Esophagus squamous epithelium (tissue), 5 donors: Measurements from ENCODE around the gene ADORA2A. TPM values are rescaled to one million over a fixed set of nuclear protein-coding genes. Genes with fewer than 3 reads are reported as not detected.

Source experiments
- DNase-seq: peaks from one replicate; lab custom pipeline; 2025; lab: John Stamatoyannopoulos, UW
- H3K27ac ChIP-seq, 4 donors: fragments of 200-600 bp; sonication (generic); one replicate each; pipeline ENCODE4 v1.5.1; 2016 to 2019; ENCODE audit warnings: mild to moderate bottlenecking in 1 of 4
- H3K27me3 ChIP-seq, 4 donors: fragments of 200-600 bp; sonication (generic); 1 replicate in 3 of 4; 2 replicates in 1 of 4; pipeline versions ENCODE4 v1.5.1 to v1.6.0; 2017 to 2021; ENCODE audit warnings: antibody characterized with exemption in 1 of 4
- H3K36me3 ChIP-seq, 3 donors: fragments of 200-600 bp; sonication (generic); one replicate each; pipeline ENCODE4 v1.5.1; 2016 to 2019
- H3K4me1 ChIP-seq, 3 donors: fragments of 200-600 bp; sonication (generic); one replicate each; pipeline ENCODE4 v1.5.1; 2017 to 2019
- H3K4me3 ChIP-seq, 4 donors: fragments of 200-600 bp; sonication (generic); 1 replicate in 3 of 4; 2 replicates in 1 of 4; pipeline ENCODE4 v1.5.1; 2016 to 2019; ENCODE audit warnings: mild to moderate bottlenecking in 2 of 4, moderate library complexity in 1 of 4
- H3K9me3 ChIP-seq, 3 donors: fragments of 200-600 bp; sonication (generic); one replicate each; pipeline ENCODE4 v1.5.1; 2016 to 2019
- POLR2A ChIP-seq, 4 donors: fragments of 450-650 bp; IDR thresholded peaks; one replicate each; pipeline ENCODE4 v1.6.1; 2017; ENCODE audit warnings: antibody characterized with exemption in 4 of 4, mild to moderate bottlenecking in 4 of 4, moderate library complexity in 3 of 4
- WGBS, 2 donors: methylation state at CpG; one replicate each; pipeline ENCODE4 v1.1.5; 2018; 5-methylcytosine and 5-hydroxymethylcytosine counted together
- intact Hi-C: fragments of 100-400 bp; cut with DNase I; formaldehyde crosslinking; loops from one replicate; pipeline ENCODE4 v1.15.0; 2022
- total RNA-seq, 4 donors: library from RNA; depleted of rRNA; stranded (reverse); fragments of >200 nt; gene quantifications; one replicate each; pipeline ENCODE4 v1.1.0, GENCODE V29; 2016
- TF ChIP-seq, protein P1 (sequence below), 6 experiments: fragments of 450-650 bp in 4 of 6; fragments of 200-600 bp in 2 of 6; sonication (generic) in 2 of 6; IDR thresholded peaks; one replicate each; pipeline ENCODE4 v1.5.1; 2016 to 2019; ENCODE audit warnings: antibody characterized with exemption in 6 of 6, mild to moderate bottlenecking in 4 of 6, moderate library complexity in 4 of 6
- donor health status: DM: yes; HTN: yes; CAD: no.

The ADORA2A gene
- total RNA-seq, 4 donors from 2014 or later: 1.0 to 4.0 (median 2.4) TPM

DNA sequence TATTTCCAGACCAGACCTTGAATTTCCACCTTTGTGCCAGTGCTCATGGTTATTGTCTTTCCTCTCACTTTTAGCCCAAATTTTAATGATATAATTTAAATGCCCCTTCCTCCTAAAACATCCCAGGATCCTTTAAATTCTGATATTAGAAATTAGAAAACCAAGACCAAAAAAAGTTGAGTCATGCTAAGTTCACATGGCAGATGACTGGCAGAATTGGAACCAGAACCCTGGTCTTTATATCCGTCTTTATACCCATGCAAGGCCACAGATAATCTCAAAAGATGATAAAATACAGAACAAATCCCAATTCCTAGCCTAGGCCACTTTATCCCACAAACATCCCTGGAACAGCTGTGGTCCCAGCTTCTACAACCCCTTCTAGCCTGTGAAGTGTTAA, 26.5 kb downstream of the ADORA2A start:
- no peak overlapping the region for H3K4me3 ChIP-seq
- TF ChIP-seq, protein P1, sequence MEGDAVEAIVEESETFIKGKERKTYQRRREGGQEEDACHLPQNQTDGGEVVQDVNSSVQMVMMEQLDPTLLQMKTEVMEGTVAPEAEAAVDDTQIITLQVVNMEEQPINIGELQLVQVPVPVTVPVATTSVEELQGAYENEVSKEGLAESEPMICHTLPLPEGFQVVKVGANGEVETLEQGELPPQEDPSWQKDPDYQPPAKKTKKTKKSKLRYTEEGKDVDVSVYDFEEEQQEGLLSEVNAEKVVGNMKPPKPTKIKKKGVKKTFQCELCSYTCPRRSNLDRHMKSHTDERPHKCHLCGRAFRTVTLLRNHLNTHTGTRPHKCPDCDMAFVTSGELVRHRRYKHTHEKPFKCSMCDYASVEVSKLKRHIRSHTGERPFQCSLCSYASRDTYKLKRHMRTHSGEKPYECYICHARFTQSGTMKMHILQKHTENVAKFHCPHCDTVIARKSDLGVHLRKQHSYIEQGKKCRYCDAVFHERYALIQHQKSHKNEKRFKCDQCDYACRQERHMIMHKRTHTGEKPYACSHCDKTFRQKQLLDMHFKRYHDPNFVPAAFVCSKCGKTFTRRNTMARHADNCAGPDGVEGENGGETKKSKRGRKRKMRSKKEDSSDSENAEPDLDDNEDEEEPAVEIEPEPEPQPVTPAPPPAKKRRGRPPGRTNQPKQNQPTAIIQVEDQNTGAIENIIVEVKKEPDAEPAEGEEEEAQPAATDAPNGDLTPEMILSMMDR (IDR thresholded peaks at IDR 0.05): no peak
- TF ChIP-seq POLR2A (IDR thresholded peaks at IDR 0.05): no peak
- intact Hi-C loops: no loop called here
- 73 to 75% methylated on average over 1 of the region's 1 CpG for WGBS, 2 donors
- H3K36me3 ChIP-seq: no peaks in the 10 kb centered on the region
- H3K4me1 ChIP-seq: no peaks in the 10 kb centered on the region
- peaks cover 0 to 3% (median 3%) of the 10 kb centered on the region in 3 donors for H3K9me3 ChIP-seq
- H3K27me3 ChIP-seq: no peaks in the 10 kb centered on the region
- no peak overlapping the region for H3K27ac ChIP-seq
- DNase-seq: no peak

DNA sequence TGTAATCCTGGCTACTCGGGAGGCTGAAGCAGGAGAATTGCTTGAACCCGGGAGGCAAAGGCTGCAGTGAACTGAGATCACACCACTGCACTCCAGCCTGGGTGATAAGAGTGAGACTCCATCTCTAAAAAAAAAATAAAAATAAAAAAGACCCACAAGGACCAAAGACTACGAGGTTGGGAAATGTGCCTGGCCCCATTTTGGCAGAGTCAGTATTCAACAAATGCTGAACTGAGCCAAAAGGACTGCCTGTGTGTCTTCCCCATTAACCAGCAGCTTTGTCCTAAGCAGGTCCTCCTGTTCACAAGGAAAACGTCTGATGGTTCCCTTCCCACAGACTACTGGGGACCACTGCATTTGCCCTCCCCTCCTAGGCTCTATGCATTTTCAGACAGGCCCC, 27.6 kb downstream of the ADORA2A start:
- Histone ChIP-seq H3K9me3 (peaks cover 0 to 3% (median 3%) of the 10 kb centered on the region in 3 donors), H3K4me3 (no peak overlapping the region), H3K27ac (no peak overlapping the region), H3K36me3 (no peaks in the 10 kb centered on the region), H3K27me3 (no peaks in the 10 kb centered on the region), H3K4me1 (no peaks in the 10 kb centered on the region)
- no peak for TF ChIP-seq POLR2A (IDR thresholded peaks at IDR 0.05)
- TF ChIP-seq, protein P1 (IDR thresholded peaks at IDR 0.05): no peak
- WGBS, 2 donors: 72 to 75% methylated on average over 4 of the region's 4 CpGs
- DNase-seq: no peak
- intact Hi-C loops: no loop called here

DNA sequence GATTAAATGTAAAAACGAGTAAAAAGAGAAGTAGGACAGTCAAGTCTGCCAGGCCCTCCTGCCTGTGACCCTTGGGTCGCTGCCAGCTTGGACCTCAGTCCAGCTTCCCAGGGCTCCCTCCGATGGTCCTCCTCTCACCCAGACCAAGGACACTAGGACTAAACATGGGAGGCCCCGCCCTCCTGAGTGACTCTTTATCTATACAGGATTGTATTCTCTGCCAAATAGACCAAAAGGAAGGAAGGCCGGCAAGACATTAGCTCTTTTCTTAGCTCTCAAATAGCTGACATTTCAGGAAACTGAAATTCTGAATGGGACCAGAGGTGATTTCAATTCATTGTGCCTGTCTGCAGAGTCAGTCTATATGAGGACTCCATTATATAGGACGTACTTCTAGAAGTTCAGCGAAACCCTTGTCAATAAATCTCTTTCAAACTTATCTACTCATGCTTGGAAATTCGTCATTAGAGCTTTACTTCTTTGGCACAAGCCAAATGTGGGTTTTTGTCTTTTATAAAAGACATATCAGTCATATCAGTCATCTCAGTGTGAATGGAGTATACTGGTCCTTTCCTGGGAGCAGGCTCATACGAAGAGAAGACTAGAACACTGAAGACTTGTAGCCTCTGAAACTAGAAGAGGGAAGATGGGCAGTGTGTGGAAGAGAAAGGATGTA, 28.5 kb downstream of the ADORA2A start:
- 55 to 57% methylated on average over 9 of the region's 9 CpGs for WGBS, 2 donors

DNA sequence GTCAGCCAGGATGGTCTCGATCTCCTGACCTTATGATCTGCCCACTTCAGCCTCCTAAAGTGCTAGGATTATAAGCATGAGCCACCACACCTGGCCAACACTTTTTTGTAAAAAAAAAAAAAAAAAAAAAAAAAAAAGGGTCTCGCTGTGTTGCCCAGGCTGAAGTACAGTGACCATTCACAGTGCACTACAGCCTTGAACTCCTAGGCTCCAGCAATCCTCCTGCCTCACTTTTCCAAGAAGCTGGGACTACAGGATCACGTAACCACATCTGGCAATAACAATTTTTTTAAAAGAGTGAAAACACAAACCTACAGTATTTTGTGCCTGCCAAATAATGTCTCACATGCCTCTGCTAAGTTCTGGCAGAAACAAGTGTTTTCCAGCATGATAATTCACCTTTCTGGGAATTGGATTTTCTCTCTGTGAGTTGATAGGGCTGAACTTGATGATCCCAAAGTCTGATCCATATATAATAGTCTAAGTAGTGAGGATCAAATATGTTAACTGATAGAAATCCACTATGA, 30.6 kb downstream of the ADORA2A start:
- no peak overlapping the region for H3K4me3 ChIP-seq
- intact Hi-C loops: no loop called here
- no peak for DNase-seq
- TF ChIP-seq, protein P1 (IDR thresholded peaks at IDR 0.05): no peak
- no peak for TF ChIP-seq POLR2A (IDR thresholded peaks at IDR 0.05)
- no peaks in the 10 kb centered on the region for H3K36me3 ChIP-seq
- WGBS, 2 donors: 77 to 93% methylated on average over 2 to 3 of the region's 3 CpGs
- no peaks in the 10 kb centered on the region for H3K27me3 ChIP-seq
- no peaks in the 10 kb centered on the region for H3K4me1 ChIP-seq
- H3K27ac ChIP-seq: no peak overlapping the region
- H3K9me3 ChIP-seq: no peaks in the 10 kb centered on the region

More for the DNA sequence above, 28.5 kb downstream of the ADORA2A start:
- Histone ChIP-seq H3K27ac (no peak overlapping the region), H3K4me3 (no peak overlapping the region), H3K9me3 (peaks cover 0 to 3% (median 3%) of the 10 kb centered on the region in 3 donors), H3K4me1 (no peaks in the 10 kb centered on the region), H3K27me3 (no peaks in the 10 kb centered on the region), H3K36me3 (no peaks in the 10 kb centered on the region)
- TF ChIP-seq, protein P1 (IDR thresholded peaks at IDR 0.05): no peak
- TF ChIP-seq POLR2A (IDR thresholded peaks at IDR 0.05): no peak
- DNase-seq: no peak
- intact Hi-C loops: no loop called here

DNA sequence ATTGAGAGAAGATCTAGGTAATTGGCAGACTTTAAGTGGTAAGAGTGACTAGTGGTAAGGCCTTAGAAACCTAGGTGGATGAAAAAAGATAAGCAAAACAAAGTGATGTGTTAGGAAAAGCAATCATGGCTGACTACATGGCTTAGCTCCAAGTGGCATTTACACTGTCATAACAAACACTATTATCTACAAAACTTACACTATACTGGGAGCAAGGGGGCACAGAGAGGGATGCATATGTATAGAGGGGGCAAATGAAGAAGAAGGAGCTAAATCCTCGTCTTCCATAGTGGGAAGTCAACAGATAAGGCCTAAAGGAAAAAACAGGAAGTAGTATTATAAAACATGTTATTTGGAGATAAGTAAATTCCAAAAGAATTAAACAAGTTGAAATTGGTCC, 32.5 kb downstream of the ADORA2A start:
- intact Hi-C loops: no loop called here
- DNase-seq: no peak
- H3K36me3 ChIP-seq: no peaks in the 10 kb centered on the region
- peaks cover 0 to 1% (median 0%) of the 10 kb centered on the region in 3 donors for H3K4me1 ChIP-seq
- no peak overlapping the region for H3K27ac ChIP-seq
- H3K27me3 ChIP-seq: no peaks in the 10 kb centered on the region
- no peak overlapping the region for H3K4me3 ChIP-seq
- TF ChIP-seq, protein P1 (IDR thresholded peaks at IDR 0.05): no peak
- TF ChIP-seq POLR2A (IDR thresholded peaks at IDR 0.05): no peak
- WGBS, 2 donors: 50 to 74% methylated on average over 1 of the region's 1 CpG
- no peaks in the 10 kb centered on the region for H3K9me3 ChIP-seq
